Left hindlimb (tissue), 1 donor: ENCODE results near the gene HSD11B2.

Experiments
- DNase-seq: peaks from one replicate; pipeline ENCODE4 v3.0.0-alpha.2; 2018

HSD11B2 gene

DNA sequence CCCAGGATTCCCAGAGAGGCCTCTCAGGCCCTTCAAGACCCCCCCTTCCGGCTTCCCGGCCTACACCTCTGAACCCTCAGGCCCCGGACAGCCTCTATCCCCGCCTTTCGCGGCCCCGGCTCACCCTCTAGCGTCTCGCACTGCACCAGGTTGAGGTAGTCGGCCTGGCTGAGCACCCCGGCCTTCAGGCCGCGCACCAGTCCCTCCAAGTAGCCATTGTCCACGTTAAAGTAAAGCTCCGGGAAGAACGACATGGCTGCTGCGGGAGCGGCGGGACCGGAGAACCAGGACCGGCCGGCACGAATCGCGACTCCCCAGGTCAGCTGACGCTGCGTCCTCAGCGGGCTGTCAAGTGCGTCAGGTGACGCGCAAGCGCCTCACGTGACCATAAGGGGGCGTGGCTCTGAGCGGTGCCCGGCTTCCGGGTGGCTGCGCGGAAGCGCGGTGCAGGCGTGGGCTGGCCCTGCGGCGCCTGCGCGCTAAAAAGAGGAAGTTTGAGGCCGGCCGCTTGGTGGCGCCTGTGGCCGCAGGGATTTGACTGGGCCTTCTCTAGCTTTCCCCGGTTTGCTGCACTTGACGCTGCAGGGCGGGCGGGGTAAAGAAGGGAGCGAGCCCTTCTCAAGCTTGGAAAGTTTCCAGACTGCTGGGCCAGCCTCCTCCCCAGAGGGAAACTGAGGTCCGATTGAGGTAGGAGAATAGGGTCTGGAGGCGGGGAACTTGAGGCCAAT is 50.1 kb downstream of the HSD11B2 start, which contains the start of gene ATP6V0D1:
ATP6V0D1 (minus strand) TSS at position 325 of the 728 bp plus-strand sequence; CDS start at position 254, 71 bp downstream.
- peak; percentile 98 for DNase-seq

DNA sequence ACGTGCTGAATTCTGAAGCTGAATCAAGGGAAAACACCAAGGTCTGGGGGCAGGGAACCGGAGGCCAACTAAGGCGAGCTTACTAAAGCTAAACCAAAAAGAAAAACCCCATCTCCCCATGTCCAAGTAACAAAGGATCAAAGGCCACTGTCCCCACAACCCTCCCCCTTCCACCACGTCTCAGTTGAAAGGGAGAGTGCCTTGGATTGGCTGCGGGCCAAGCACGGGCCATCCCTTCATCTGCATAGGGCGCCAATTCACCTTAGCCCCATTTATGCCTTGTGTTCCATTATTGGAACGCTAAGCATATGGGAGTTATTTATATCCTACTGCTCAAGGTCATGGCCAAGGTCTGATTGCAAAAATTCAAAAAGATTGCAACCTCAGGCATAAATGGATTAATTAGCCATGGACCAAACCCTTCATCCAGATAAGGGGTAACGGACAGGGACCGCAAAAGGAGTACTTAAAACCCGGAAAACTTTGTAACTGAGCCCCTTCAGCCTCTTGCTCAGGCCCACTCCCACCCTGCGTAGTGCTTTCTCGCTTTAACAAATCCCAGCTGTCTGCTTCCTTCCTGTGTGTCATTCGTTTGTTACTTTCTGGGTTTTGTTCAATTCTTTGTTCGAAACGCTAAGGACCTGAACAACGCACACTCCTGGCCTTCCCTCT is 50.8 kb downstream of the HSD11B2 start:
- DNase-seq = no peak

DNA sequence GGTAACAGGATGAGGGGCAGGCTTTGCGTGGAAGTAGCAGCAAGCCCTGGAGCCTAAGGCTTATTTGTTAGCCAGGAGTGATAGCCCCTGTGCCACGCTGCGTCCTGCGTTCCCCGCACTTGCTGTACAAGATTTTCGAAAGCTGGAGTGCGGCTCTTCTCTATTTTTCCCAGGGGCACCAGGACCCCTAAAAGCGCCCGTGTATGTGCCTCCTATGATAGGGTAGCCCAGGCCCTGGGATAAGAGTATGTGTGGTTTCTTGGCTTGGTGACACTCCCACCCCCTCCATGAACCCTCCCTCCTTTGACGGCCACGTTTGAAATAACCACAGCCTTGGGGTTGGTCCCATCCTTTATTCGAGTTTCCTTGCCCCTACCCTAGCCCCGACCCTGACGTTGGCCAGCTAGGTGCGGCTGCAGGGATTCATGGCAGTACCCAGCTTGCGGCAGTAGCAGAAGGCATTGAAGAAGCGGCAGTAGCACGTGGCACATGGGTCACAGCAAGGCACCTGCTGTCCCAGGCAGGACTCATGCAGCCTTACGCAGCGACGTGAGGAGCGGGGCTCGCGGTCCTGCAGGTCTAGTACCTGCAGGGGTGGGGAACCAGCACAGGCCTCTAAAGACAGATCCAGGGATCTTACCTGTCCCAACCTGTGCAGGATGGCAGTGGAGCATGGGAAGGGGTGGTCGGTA is 51.5 kb downstream of the HSD11B2 start:
- no peak for DNase-seq

DNA sequence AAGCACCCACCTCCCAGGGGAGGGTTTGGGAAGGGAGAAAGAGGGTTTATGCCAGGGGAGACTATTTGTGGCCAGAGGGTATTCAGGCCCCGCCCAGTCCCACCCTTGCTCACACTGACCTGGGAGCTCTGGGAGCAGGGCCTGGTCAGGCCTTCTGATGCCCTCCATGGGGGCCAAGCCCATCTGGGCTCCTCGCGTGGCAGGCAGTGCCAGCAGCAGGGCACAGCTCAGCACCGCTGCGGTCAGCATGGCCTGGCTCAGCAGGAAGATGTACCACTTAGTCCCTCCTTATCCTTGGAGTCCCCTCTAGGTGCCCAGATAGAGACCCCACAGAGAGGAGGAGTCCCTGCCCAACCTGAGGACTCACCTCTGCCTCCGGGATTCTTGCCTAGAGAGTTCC is 52.2 kb downstream of the HSD11B2 start, which contains the start of gene AGRP:
AGRP (minus strand) TSS at position 398 of the 400 bp plus-strand sequence; CDS start at position 249, 149 bp downstream.
- DNase-seq = no peak

DNA sequence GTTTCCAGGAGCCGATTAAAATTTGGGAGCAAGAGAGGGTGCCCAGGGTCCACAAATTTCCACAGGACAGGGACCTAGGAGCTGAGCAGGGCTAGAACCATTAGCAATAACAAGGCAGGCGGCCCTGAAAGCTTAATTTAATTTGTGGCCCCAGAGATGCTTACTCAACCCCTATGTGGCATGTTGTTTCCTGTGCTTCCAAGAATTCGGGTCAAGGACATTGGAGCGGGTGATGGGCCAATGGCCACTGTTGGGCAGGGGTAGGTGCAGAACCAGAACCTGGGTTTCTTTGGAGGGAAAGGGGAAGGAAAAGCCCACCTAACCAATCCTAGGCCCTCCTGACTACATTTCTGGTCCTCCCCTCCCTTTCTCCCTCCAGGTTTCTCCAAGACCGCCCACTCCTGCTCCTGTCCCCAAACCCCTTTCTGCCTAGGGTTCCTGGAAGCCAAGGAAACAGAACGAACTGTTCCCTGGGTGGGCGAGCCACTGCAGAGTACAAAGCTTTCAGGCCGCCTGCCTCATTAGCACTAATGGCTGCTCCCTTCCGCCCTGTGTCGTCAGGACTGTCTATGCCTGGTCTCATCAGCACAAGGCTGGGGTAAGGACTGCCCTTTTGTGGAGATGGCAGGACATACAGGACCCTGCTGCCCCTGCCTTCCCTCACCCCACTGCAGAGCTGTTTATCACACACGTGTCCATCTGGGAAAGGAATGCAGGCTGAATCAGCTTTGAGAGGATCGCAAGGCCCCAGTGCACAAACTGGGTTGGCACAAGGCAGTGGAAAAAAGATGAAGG is 53.0 kb downstream of the HSD11B2 start:
- no peak for DNase-seq

DNA sequence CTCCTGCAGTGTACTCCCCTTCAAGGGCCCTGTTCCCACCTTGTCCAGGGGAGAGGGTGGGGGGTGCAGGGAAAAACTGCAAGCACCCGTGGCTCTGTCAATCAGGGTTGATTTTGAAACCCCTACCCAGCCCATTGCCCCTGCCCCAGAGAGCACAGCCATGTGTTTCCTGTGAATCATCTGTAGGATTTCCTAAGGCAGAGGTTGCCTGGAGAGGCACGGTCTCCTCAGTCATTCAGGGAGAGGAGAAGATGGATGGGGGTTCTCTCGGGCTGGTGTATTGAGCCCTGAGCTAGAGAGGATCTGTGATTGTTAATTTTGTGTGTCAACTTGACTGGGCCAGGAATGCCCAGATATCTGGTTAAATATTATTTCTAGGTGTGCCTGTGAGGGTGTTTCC is 55.9 kb downstream of the HSD11B2 start:
- no peak for DNase-seq
